Fibroblast of peridontal ligament (primary cell): ENCODE measurements around the gene ZNF709.
"Not testable (repeated sequence)": the region's sequence is repeated elsewhere in the genome, so short reads cannot be mapped to it uniquely, and the experiment has no call there.

Experiments used
- DNase-seq: peaks from one replicate; pipeline ENCODE4 v3.0.0-alpha.2; 2010; ENCODE audit errors: extremely low read depth

ZNF709 gene

GRCh38 chr19:12450844-12451243, 33.8 kb downstream of the ZNF709 start:
- DNase-seq, result no peak

GRCh38 chr19:12448808-12449207, 35.8 kb downstream of the ZNF709 start:
- no peak for DNase-seq

GRCh38 chr19:12440541-12441316, 43.9 kb downstream of the ZNF709 start, which contains the start of gene ZNF443:
Gene ZNF443 (minus strand): TSS chr19:12441021. CDS start chr19:12440914, 107 bp downstream.
- DNase-seq, result peak; percentile 95

- DNase-seq, result peak; percentile 4
Observed at GRCh38 chr19:12439686-12440540, 44.7 kb downstream of the ZNF709 start.

- not testable (repeated sequence) for DNase-seq
Observed at GRCh38 chr19:12430726-12431299, 53.8 kb downstream of the ZNF709 start.

GRCh38 chr19:12425888-12426274, 58.7 kb downstream of the ZNF709 start:
- DNase-seq, result no peak

- DNase-seq, result no peak
Observed at GRCh38 chr19:12425236-12425887, 59.3 kb downstream of the ZNF709 start.

- DNase-seq, result not testable (repeated sequence)
Observed at GRCh38 chr19:12417273-12417672, 67.3 kb downstream of the ZNF709 start.

- no peak for DNase-seq
Observed at GRCh38 chr19:12411893-12412292, 72.7 kb downstream of the ZNF709 start.
